HG03064 (cell line): ENCODE data around the gene SNRNP27.

Experiments
- ATAC-seq: cut with Tn5 transposase; IDR thresholded peaks from one replicate; pipeline ENCODE4 v1.9.1; 2021; ENCODE audit warnings: low read depth; ENCODE audit not compliant: unreplicated experiment

Gene SNRNP27

DNA sequence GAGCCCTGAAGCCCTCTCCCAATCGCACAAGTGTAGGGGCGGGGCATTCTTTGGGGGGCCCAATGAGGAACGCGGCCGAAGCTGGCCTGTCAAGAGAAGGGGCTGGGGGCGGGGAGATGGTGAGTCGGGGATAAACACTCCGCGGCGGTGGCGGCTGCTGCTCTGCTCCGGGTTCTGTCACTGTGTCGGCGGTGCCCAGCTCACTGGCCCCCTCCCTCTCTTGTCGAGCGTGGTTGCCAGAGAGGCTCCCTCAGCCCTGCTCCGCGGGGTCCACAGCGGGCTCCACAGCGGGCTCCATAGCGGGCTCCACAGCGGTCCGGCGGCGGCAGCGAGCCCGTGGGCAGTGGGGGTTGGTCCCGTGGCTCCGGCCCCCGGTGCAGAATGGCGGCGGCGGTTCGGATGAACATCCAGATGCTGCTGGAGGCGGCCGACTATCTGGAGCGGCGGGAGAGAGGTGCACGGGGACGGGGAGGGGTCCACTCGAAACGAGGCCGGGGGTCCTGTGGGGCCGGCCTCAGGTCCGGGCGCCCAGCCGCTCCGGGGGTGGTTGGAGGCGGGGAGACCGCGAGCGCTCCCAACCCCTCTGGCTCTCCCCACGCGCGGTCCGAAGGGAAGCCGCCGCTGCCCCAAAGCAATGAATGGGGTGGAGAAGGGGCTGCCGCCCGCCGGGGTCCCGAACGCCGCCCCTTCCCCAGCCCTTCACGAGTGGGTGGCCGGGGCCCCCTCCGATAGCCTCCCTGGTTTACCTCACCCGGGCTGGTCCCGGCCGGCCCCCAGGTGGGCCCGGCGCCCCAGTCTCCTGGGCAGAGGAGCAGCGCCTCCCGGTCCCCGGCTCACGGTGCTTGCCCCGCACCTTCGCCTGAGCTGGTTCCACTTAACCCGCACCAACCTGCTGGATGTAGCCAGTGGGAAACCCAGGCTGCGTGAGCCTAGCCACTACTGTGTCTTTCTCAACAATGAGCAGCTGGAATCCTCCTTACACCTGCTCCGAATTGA, 21.5 kb downstream of the SNRNP27 start, which contains the start of gene MXD1:
Gene MXD1, plus strand, starts transcription at position 160 of the 996 bp plus-strand sequence. Its CDS starts 222 bp downstream, at position 382.
- no peak for ATAC-seq

DNA sequence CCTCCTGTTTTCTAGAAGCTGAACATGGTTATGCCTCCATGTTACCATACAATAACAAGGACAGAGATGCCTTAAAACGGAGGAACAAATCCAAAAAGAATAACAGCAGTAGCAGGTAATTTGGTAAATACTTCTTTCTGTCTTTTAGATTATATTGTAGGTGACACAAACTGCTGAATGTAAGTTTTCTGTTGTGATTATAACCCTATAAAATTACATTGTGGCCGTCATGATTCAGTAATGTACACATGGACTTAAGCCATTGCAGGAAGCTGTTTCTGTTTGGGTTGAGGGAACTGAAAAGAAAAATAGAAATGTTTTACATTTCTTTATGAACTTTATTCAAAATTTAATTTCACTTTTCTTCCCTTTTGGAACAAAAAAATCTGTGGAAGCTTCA, 22.4 kb downstream of the SNRNP27 start:
- ATAC-seq = no peak

DNA sequence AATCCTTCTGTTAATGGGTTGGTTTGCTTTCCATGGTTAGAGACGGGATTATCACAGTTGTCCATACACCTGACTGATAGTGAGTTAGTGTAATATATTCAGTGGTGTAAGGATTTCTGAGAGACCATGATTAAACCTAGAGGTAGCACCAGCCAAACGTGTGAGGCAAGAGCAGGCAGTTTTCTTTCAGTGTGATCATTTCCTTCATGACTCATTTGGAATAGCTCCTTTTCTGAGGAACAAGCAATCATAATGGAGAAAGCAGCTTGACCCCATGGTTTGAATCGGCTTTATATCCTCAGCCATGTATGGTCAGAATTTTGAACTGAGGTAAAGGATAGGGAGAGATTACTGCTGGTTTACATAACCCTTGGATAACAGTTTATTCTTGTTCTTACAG, 24.1 kb downstream of the SNRNP27 start:
- no peak for ATAC-seq

GRCh38 chr2:69918401-69918800, 24.6 kb downstream of the SNRNP27 start:
- ATAC-seq = no peak

GRCh38 chr2:69923116-69923515, 29.4 kb downstream of the SNRNP27 start:
- no peak for ATAC-seq

GRCh38 chr2:69926849-69927515, 33.2 kb downstream of the SNRNP27 start:
- ATAC-seq = no peak

DNA sequence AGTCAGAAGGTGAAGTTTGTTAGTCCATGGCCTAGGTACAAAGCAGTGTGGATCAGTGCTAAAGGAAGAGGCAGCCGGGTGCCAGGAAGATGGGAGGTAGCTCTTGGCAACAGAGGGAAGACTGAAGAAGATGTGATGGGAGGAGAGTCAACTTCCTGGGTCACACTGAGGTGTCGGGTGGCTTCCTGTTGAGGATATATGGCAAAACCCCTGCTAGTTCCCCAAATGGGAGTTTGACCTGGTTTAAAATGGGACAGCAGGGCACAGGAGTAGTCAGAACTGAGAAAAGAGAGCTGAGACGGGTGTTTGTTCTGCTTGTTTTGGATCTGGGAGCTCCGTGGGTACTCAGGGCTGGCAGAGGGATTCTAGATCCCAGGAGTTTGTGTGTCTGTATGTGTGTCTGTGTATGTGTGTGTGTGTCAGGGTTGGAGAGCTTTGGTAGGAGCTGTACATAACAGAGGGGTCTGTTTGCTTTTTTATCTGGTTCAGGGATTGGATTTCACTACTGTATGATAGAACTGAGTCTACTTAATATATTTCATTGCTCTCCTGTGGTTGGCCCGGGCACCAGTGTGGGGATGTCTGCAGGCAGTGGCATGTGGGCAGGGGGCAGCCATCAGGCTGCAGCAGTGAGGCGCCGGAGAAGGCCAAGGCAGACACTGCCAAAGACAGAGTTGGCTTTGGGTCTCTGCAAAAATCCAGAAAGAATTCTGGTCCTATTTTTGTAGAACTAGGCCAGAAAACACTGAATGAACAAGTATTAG, 38.3 kb downstream of the SNRNP27 start:
- no peak for ATAC-seq

GRCh38 chr2:69932596-69932922, 38.8 kb downstream of the SNRNP27 start:
- no peak for ATAC-seq

DNA sequence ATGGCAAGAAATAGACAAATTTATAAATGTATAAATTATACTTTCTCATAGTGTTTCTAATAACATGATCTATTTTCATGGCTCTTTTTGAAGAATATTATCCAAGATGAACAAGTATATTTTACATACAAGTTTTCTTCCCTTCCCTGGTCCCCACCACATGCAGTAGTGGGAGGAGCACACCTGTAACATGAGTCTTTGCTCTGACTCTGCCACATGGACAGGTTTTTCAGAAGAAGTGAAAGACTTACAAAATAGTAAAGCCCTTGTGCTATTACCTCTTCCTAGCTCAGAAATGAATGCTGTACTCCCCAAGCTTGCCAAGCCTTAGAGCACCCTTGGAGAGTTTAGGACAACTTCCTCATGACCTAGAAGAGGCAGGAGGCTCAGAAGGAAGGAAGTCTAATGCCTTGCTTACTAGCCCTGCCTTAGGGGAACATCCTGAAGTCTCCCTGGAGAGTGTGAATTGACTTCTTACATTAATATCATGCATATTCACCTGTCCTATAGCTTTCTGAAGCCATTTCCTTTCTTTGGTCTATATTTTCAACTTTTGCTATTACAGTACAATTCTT, 39.6 kb downstream of the SNRNP27 start:
- no peak for ATAC-seq

DNA sequence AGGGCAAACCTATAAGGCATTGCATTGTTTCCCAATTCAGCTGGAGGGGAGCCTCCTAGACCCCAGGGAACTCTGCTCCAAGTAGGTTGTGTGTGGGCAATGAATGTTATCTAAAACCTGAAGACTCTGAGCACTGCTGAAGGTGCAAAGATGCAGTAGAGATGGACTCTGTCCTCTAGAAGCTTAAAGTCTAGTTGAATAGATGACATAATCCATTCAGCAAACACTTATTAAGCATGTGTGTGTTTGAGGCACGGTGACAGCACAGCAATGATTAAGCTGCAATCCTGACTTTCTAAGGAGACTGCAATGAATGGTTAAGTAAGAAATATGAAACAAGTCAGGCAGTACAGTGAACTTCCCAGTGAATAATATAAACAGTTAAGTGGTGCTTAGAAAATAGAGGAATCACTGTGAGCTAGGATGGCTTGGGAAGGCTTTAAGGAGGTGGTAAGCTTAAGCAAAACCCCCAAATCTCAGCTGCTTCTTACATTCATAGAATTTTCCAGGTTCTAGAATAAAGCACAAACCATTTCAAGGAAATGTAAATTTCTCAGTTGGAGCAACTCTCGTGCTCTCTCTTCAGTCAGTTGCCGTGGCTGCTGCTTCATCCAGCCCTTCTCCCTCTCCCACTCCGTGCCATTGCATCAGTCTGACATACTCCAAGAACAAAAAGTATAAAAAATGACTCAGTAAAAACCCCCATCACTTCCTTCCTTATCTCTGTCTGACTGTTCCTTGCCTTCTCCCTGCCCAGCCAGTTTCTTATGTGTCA, 40.3 kb downstream of the SNRNP27 start:
- ATAC-seq = no peak

- ATAC-seq = no peak
Measured at GRCh38 chr2:69934614-69934908, 40.8 kb downstream of the SNRNP27 start.

DNA sequence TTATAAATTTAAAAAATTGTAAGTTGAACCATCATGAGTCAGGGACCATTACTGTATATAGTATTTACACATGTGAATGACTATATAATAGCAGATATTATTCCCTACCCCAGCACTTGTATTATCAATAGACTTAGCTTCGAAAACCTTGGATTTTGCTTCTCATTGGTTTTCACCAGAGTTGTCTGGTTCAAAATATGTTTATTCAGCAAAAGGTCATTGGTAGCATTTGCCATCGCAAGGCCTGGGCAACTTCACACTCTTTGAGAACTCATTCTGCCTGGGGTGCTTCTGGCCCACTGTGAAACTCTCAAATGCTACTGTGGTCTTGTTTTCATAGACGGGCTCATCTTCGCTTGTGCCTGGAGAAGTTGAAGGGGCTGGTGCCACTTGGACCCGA, 41.3 kb downstream of the SNRNP27 start:
- no peak for ATAC-seq

DNA sequence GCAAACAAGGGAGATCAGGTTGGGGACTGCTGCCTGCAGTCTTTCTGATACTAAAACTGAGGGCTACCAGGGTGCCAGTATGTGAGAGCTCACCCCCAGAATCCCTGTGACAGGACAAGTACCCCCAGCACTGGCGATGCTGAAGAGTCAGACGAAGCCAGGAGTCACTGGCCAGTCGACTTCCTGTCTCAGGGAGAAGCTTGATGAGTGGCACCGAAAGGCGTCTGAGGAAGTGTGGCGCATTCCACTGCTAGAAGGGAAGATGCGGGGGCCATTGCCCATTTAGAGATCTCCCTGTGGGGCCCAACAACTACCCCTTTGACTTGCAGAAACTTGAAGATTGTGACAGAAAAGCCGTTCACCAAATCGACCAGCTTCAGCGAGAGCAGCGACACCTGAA, 43.1 kb downstream of the SNRNP27 start:
- no peak for ATAC-seq

- no peak for ATAC-seq
Measured at GRCh38 chr2:69937968-69938367, 44.2 kb downstream of the SNRNP27 start.

- ATAC-seq = no peak
Measured at GRCh38 chr2:69939722-69940121, 46.0 kb downstream of the SNRNP27 start.

DNA sequence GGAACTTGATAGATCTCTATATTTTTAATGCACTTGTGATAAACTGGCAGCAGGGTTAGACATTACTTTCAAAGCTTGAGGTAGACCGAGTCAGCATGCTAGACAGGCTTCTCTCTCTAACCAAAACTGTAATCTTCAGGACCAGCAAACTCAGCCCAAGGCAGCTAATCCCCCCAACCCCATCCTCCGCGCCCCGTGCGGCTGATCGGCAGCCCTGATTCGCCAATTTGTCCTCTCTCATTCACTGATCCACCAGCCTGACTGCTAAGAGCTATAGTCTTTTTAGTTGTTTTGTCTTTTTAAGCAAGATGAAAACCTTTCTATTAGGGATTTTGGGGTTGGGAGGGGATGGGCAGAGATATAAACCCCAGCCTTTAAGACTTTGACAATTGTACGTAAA, 46.9 kb downstream of the SNRNP27 start:
- no peak for ATAC-seq

DNA sequence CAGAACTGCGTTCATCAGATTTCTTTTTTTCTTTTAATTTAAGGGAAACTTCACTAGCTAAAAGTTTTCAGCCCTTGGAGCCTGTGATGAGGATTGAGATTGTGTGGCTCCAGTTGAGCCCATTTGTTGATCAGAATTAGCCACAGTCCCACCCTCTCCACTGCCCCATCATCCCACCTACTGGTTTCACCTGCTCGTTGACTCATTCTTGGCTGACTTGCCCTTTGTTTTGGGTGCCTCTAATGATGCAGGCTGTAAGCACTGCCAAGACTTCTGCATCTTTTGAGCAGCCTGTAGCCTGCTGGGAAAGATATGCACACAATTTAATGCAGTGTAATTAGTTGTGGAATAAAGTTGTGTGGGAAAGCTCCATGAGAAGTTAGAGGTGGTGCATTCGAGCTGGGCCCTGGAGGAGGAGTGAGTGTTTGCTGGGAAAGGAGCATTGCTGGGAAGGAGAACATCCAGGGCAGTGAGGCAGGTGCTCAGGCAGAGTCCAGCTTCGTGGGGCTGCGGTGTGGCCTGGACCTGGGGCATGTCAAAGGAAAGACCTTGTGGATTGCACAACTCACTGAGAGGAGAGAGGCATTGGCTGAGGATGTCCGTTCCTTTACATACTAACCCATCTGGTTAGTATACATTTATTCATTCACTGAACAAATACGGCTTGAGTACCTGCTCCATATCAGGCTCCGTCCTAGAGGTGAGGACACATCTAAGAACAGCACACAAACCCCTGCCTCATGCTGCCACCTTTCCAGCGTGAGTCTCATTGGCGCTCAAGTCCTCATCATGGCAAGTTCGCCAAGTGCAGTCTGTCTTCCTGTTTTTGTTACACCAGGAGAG, 49.5 kb downstream of the SNRNP27 start:
- ATAC-seq = no peak

GRCh38 chr2:69943843-69944525, 50.2 kb downstream of the SNRNP27 start:
- ATAC-seq = no peak

GRCh38 chr2:69944756-69945155, 51.0 kb downstream of the SNRNP27 start:
- no peak for ATAC-seq
